Lung (tissue), 12 donors: ENCODE measurements around the gene ZNF175. TPM values are rescaled to one million over a fixed set of nuclear protein-coding genes. Genes with fewer than 3 reads are reported as not detected.

ENCODE experiments used
- ATAC-seq: fragments of 200-7000 bp; cut with Tn5 transposase; one replicate; pipeline ENCODE4 v1.9.1; 2020; ENCODE audit warnings: moderate number of reproducible peaks; ENCODE audit not compliant: insufficient read depth, low FRiP score
- DNase-seq, 3 donors: peaks; one replicate each; pipeline ENCODE4 v3.0.0-alpha.2; 2013 to 2017
- H3K27ac ChIP-seq, 2 donors: one replicate each; pipeline ENCODE4 v1.5.1; 2013; ENCODE audit warnings: mild to moderate bottlenecking in 2 of 2, moderate library complexity in 2 of 2, control low read depth in 1 of 2, inconsistent platforms in 1 of 2, low read depth in 1 of 2, low read length in 1 of 2
- H3K27me3 ChIP-seq, 3 donors: one replicate each; pipeline ENCODE4 v1.5.1; 2013; ENCODE audit warnings: low read length in 2 of 3; ENCODE audit not compliant: control insufficient read depth in 3 of 3, insufficient read depth in 3 of 3
- H3K36me3 ChIP-seq, 4 donors: one replicate each; pipeline ENCODE4 v1.5.1; 2013; ENCODE audit warnings: low read length in 4 of 4, mild to moderate bottlenecking in 1 of 4, moderate library complexity in 1 of 4; ENCODE audit not compliant: control insufficient read depth in 4 of 4, insufficient read depth in 4 of 4
- H3K4me1 ChIP-seq, 5 donors: one replicate each; pipeline ENCODE4 v1.5.1; 2013; ENCODE audit warnings: low read length in 5 of 5, mild to moderate bottlenecking in 2 of 5, moderate library complexity in 1 of 5; ENCODE audit not compliant: control insufficient read depth in 5 of 5, insufficient read depth in 5 of 5
- H3K4me3 ChIP-seq: one replicate; pipeline ENCODE4 v1.5.1; 2013; ENCODE audit warnings: mild to moderate bottlenecking, control low read depth, moderate library complexity
- H3K9ac ChIP-seq, 2 donors: one replicate each; pipeline ENCODE4 v1.5.1; 2013; ENCODE audit warnings: low read length in 2 of 2, control low read depth in 1 of 2; ENCODE audit not compliant: insufficient read depth in 1 of 2
- H3K9me3 ChIP-seq, 4 donors: one replicate each; pipeline ENCODE4 v1.5.1; 2013; ENCODE audit warnings: low read length in 3 of 4, mild to moderate bottlenecking in 1 of 4, moderate library complexity in 1 of 4; ENCODE audit not compliant: control insufficient read depth in 4 of 4, insufficient read depth in 3 of 4
- WGBS, 2 donors: extraction: QIAGEN DNeasy Blood & Tissue Kit; methylation state at CpG; one replicate each; pipeline ENCODE4 v1.1.7; 2013; 5-methylcytosine and 5-hydroxymethylcytosine counted together
- polyA plus RNA-seq, 2 donors: library from polyadenylated mRNA; stranded (reverse); fragments of 200-250 nt; gene quantifications; one replicate each; pipeline ENCODE4 v1.2.1, GENCODE V29; 2013
- total RNA-seq, 2 donors: library from RNA; depleted of rRNA in 1 of 2; stranded (reverse); fragments of >200 nt in 1 of 2; gene quantifications; one replicate each; pipeline ENCODE4 v1.2.1, GENCODE V29; 2014 to 2021
- TF ChIP-seq, protein P1 (sequence below): IDR thresholded peaks from 2 replicates; pipeline ENCODE4 v1.5.1; 2012; ENCODE audit warnings: mild to moderate bottlenecking; ENCODE audit errors: control extremely low read depth, extremely low read depth
- donor health status: control.
- donor health status: control.
- donor health status: Bipolar disorder and iron deficiency.
- donor health status: healthy.
- donor health status: DM: yes; HTN: yes; CAD: no.

ZNF175 gene
- total and polyA plus RNA-seq, 4 donors, result 2.5 to 11.4 (median 5.9) TPM

DNA sequence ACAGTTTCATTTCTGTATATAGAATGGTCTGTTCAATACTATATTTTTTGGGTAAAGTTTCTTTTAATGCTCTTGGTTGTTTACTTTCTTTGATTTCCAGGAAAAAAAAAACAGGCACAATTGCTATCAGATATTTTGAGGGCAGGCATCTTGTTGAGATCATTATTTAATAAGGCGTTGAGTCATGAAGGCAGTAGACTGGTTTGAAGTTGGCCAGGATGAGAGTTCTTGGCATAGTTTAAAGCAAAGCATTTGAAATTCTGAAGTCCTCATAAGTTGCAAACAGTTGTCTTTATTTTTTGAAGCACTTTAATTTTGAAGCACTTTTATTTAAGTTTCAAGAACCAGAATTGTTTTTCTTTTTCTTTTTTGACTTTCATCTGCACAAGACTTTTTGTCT lies 2.6 kb upstream of the ZNF175 start:
- Histone ChIP-seq H3K9ac (no peak overlapping the region), H3K36me3 (peaks cover 0 to 4% (median 3%) of the 10 kb centered on the region in 4 donors), H3K4me3 (no peak overlapping the region), H3K27ac (no peak overlapping the region), H3K4me1 (peaks cover 6 to 13% (median 11%) of the 10 kb centered on the region in 5 donors), H3K27me3 (peaks cover 0 to 11% (median 6%) of the 10 kb centered on the region in 3 donors), H3K9me3 (peaks cover 0 to 1% (median 0%) of the 10 kb centered on the region in 4 donors)
- DNase-seq (no peak), ATAC-seq (no peak)
- TF ChIP-seq, protein P1, sequence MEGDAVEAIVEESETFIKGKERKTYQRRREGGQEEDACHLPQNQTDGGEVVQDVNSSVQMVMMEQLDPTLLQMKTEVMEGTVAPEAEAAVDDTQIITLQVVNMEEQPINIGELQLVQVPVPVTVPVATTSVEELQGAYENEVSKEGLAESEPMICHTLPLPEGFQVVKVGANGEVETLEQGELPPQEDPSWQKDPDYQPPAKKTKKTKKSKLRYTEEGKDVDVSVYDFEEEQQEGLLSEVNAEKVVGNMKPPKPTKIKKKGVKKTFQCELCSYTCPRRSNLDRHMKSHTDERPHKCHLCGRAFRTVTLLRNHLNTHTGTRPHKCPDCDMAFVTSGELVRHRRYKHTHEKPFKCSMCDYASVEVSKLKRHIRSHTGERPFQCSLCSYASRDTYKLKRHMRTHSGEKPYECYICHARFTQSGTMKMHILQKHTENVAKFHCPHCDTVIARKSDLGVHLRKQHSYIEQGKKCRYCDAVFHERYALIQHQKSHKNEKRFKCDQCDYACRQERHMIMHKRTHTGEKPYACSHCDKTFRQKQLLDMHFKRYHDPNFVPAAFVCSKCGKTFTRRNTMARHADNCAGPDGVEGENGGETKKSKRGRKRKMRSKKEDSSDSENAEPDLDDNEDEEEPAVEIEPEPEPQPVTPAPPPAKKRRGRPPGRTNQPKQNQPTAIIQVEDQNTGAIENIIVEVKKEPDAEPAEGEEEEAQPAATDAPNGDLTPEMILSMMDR, result no peak
- 88 to 100% methylated on average over 1 of the region's 1 CpG for WGBS, 2 donors

DNA sequence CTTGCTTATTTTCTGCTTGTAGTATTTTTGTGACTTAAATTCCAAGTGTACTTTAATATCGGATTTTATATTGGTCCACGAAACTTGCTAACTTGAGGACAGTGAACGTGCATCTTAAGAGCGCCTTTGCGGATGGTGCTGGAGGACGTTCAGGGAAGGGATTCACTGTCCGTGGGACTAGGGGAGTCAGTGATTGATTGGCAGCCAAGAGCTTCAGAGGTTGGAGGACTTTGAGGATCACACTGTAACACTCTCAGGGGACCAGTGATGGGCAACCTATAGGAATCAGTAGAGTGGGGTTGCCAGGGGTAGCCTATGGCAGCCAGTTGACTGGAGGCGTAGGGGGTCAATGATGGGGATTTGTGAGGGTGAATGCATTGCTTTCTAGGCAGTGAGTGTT lies 516 bp downstream of the ZNF175 start:
- no peak for DNase-seq
- Histone ChIP-seq H3K9me3 (no peaks in the 10 kb centered on the region), H3K4me1 (peaks cover 6 to 13% (median 11%) of the 10 kb centered on the region in 5 donors), H3K36me3 (peaks cover 0 to 15% (median 7%) of the 10 kb centered on the region in 4 donors), H3K4me3 (peak overlapping the region; percentile 73), H3K9ac (peak overlapping the region; percentile 66), H3K27me3 (peaks cover 0 to 11% (median 0%) of the 10 kb centered on the region in 3 donors), H3K27ac (no peak overlapping the region)
- TF ChIP-seq, protein P1, result no peak
- no peak for ATAC-seq
- WGBS, 2 donors, result 6 to 9% methylated on average over 8 of the region's 8 CpGs

DNA sequence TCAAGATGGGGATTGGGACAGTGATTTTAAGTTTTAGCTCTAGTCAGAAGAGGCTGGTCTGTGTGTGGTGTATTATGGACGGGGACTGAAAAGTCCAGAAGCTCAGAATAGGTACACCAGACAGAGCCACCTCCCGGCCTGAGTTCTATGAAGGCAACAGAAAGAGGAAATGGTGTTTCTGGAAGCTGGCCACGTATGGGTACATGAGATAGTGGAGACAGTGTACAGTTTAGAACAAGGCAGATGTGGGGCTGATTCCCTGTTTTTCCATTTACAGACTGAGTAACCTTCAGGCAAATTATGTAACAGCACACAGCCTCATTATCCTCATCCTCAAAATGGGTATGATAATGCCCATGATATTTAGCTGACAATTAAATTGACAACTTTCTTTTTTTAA lies 1.3 kb downstream of the ZNF175 start:
- WGBS, 2 donors, result 38 to 57% methylated on average over 3 of the region's 3 CpGs

More for the DNA sequence above, 1.3 kb downstream of the ZNF175 start:
- TF ChIP-seq, protein P1, result no peak
- peaks cover 6 to 13% (median 11%) of the 10 kb centered on the region in 5 donors for H3K4me1 ChIP-seq
- no peak for ATAC-seq
- peaks cover 0 to 21% (median 11%) of the 10 kb centered on the region in 4 donors for H3K36me3 ChIP-seq
- H3K4me3 ChIP-seq, result no peak overlapping the region
- no peak overlapping the region for H3K9ac ChIP-seq
- H3K27ac ChIP-seq, result no peak overlapping the region
- H3K9me3 ChIP-seq, result no peaks in the 10 kb centered on the region
- DNase-seq, result no peak
- peaks cover 0 to 9% (median 0%) of the 10 kb centered on the region in 3 donors for H3K27me3 ChIP-seq
